ENCODE measurements around the gene ANKRD63.

Gene ANKRD63

GRCh38 chr15:40282147-40282868, 556 bp downstream of the ANKRD63 start:
- Histone ChIP-seq H3K27ac (peak overlapping the region; percentile 94), H3K36me3 (ENCODE audit: insufficient read depth, low read length) (peaks cover 7% of the 10 kb centered on the region), H3K9me3 (ENCODE audit: low read depth, low read length) (no peaks in the 10 kb centered on the region), H3K9ac (ENCODE audit: insufficient read length) (peak overlapping the region; percentile 84), H3K4me3 (peak overlapping the region; percentile 95)
- TF ChIP-seq POLR2AphosphoS5 (IDR thresholded peaks at IDR 0.05; ENCODE audit: borderline replicate concordance, low read depth, low read length), result no peak
- no peak for TF ChIP-seq EZH2 (IDR thresholded peaks at IDR 0.05)
- no peak for TF ChIP-seq FOXP2 (optimal IDR thresholded peaks at IDR 0.05; ENCODE audit: control extremely low read depth, extremely low read length, insufficient read depth)
- no peak for DNase-seq (ENCODE audit: low read depth, low spot score)

- Histone ChIP-seq H3K4me3 (peak overlapping the region; percentile 95), H3K9me3 (ENCODE audit: low read depth, low read length) (no peaks in the 10 kb centered on the region), H3K9ac (ENCODE audit: insufficient read length) (peak overlapping the region; percentile 84), H3K36me3 (ENCODE audit: insufficient read depth, low read length) (peaks cover 7% of the 10 kb centered on the region), H3K27ac (peak overlapping the region; percentile 94)
- no peak for DNase-seq (ENCODE audit: low read depth, low spot score)
- TF ChIP-seq EZH2 (IDR thresholded peaks at IDR 0.05), result no peak
- no peak for TF ChIP-seq POLR2AphosphoS5 (IDR thresholded peaks at IDR 0.05; ENCODE audit: borderline replicate concordance, low read depth, low read length)
- no peak for TF ChIP-seq FOXP2 (optimal IDR thresholded peaks at IDR 0.05; ENCODE audit: control extremely low read depth, extremely low read length, insufficient read depth)
Observed at GRCh38 chr15:40281801-40282146, 1.1 kb downstream of the ANKRD63 start.

- no peaks in the 10 kb centered on the region for H3K9me3 ChIP-seq (ENCODE audit: low read depth, low read length)
- DNase-seq (ENCODE audit: low read depth, low spot score), result no peak
- H3K36me3 ChIP-seq (ENCODE audit: insufficient read depth, low read length), result peaks cover 7% of the 10 kb centered on the region
- no peak; the same call in 1 of the 2 replicates for TF ChIP-seq POLR2AphosphoS5 (IDR thresholded peaks at IDR 0.05; ENCODE audit: borderline replicate concordance, low read depth, low read length)
- no peak for TF ChIP-seq EZH2 (IDR thresholded peaks at IDR 0.05)
- TF ChIP-seq FOXP2 (optimal IDR thresholded peaks at IDR 0.05; ENCODE audit: control extremely low read depth, extremely low read length, insufficient read depth), result no peak
- H3K27ac ChIP-seq, result peak overlapping the region; percentile 93
- peak overlapping the region; percentile 95 for H3K4me3 ChIP-seq
- H3K9ac ChIP-seq (ENCODE audit: insufficient read length), result peak overlapping the region; percentile 84
Observed at GRCh38 chr15:40281057-40281800, 1.6 kb downstream of the ANKRD63 start.

- no peaks in the 10 kb centered on the region for H3K9me3 ChIP-seq (ENCODE audit: low read depth, low read length)
- DNase-seq (ENCODE audit: low read depth, low spot score), result no peak
Observed at GRCh38 chr15:40280260-40281056, 2.4 kb downstream of the ANKRD63 start.

GRCh38 chr15:40279437-40280141, 3.3 kb downstream of the ANKRD63 start:
- H3K27ac ChIP-seq, result peak overlapping the region; percentile 93
- DNase-seq (ENCODE audit: low read depth, low spot score), result no peak
- TF ChIP-seq EZH2 (IDR thresholded peaks at IDR 0.05), result no peak
- TF ChIP-seq POLR2AphosphoS5 (IDR thresholded peaks at IDR 0.05; ENCODE audit: borderline replicate concordance, low read depth, low read length), result peak; percentile 26; the same call in 1 of the 2 replicates
- no peak for TF ChIP-seq FOXP2 (optimal IDR thresholded peaks at IDR 0.05; ENCODE audit: control extremely low read depth, extremely low read length, insufficient read depth)
- peak overlapping the region; percentile 84 for H3K9ac ChIP-seq (ENCODE audit: insufficient read length)
- peak overlapping the region; percentile 95 for H3K4me3 ChIP-seq
- peaks cover 7% of the 10 kb centered on the region for H3K36me3 ChIP-seq (ENCODE audit: insufficient read depth, low read length)
- H3K9me3 ChIP-seq (ENCODE audit: low read depth, low read length), result no peaks in the 10 kb centered on the region

More at GRCh38 chr15:40280260-40281056, 2.4 kb downstream of the ANKRD63 start:
- Histone ChIP-seq H3K4me3 (peak overlapping the region; percentile 95), H3K36me3 (ENCODE audit: insufficient read depth, low read length) (peaks cover 7% of the 10 kb centered on the region), H3K27ac (peak overlapping the region; percentile 93), H3K9ac (ENCODE audit: insufficient read length) (peak overlapping the region; percentile 84)
- peak; percentile 34 for TF ChIP-seq POLR2AphosphoS5 (IDR thresholded peaks at IDR 0.05; ENCODE audit: borderline replicate concordance, low read depth, low read length)
- no peak for TF ChIP-seq FOXP2 (optimal IDR thresholded peaks at IDR 0.05; ENCODE audit: control extremely low read depth, extremely low read length, insufficient read depth)
- TF ChIP-seq EZH2 (IDR thresholded peaks at IDR 0.05), result no peak

- Histone ChIP-seq H3K9ac (ENCODE audit: insufficient read length) (peak overlapping the region; percentile 84), H3K36me3 (ENCODE audit: insufficient read depth, low read length) (peaks cover 7% of the 10 kb centered on the region)
- DNase-seq (ENCODE audit: low read depth, low spot score), result no peak
Observed at GRCh38 chr15:40278026-40278425, 4.8 kb downstream of the ANKRD63 start.

GRCh38 chr15:40277471-40277870, 5.4 kb downstream of the ANKRD63 start:
- H3K9me3 ChIP-seq (ENCODE audit: low read depth, low read length), result no peaks in the 10 kb centered on the region
- TF ChIP-seq POLR2AphosphoS5 (IDR thresholded peaks at IDR 0.05; ENCODE audit: borderline replicate concordance, low read depth, low read length) (peak; percentile 9; the same call in 1 of the 2 replicates), FOXP2 (optimal IDR thresholded peaks at IDR 0.05; ENCODE audit: control extremely low read depth, extremely low read length, insufficient read depth) (no peak)

More at GRCh38 chr15:40278026-40278425, 4.8 kb downstream of the ANKRD63 start:
- Histone ChIP-seq H3K27ac (peak overlapping the region; percentile 93), H3K4me3 (peak overlapping the region; percentile 95), H3K9me3 (ENCODE audit: low read depth, low read length) (no peaks in the 10 kb centered on the region)
- no peak for TF ChIP-seq EZH2 (IDR thresholded peaks at IDR 0.05)
- no peak for TF ChIP-seq FOXP2 (optimal IDR thresholded peaks at IDR 0.05; ENCODE audit: control extremely low read depth, extremely low read length, insufficient read depth)
- no peak for TF ChIP-seq POLR2AphosphoS5 (IDR thresholded peaks at IDR 0.05; ENCODE audit: borderline replicate concordance, low read depth, low read length)

More at GRCh38 chr15:40277471-40277870, 5.4 kb downstream of the ANKRD63 start:
- peak overlapping the region; percentile 31 for H3K9ac ChIP-seq (ENCODE audit: insufficient read length)
- no peak for DNase-seq (ENCODE audit: low read depth, low spot score)
- H3K36me3 ChIP-seq (ENCODE audit: insufficient read depth, low read length), result peaks cover 7% of the 10 kb centered on the region
- peak overlapping the region; percentile 93 for H3K27ac ChIP-seq
- H3K4me3 ChIP-seq, result peak overlapping the region; percentile 95
